T-helper 9 cell (primary cell): Measurements from ENCODE around the gene PGLYRP2.

Experiments
- DNase-seq: peaks from one replicate; pipeline ENCODE4 v3.0.0-alpha.2; 2020

Gene PGLYRP2

GRCh38 chr19:15422296-15423075, 56.8 kb downstream of the PGLYRP2 start:
- no peak for DNase-seq

GRCh38 chr19:15421721-15422260, 57.5 kb downstream of the PGLYRP2 start:
- no peak for DNase-seq

GRCh38 chr19:15421136-15421695, 58.1 kb downstream of the PGLYRP2 start:
- no peak for DNase-seq

DNA sequence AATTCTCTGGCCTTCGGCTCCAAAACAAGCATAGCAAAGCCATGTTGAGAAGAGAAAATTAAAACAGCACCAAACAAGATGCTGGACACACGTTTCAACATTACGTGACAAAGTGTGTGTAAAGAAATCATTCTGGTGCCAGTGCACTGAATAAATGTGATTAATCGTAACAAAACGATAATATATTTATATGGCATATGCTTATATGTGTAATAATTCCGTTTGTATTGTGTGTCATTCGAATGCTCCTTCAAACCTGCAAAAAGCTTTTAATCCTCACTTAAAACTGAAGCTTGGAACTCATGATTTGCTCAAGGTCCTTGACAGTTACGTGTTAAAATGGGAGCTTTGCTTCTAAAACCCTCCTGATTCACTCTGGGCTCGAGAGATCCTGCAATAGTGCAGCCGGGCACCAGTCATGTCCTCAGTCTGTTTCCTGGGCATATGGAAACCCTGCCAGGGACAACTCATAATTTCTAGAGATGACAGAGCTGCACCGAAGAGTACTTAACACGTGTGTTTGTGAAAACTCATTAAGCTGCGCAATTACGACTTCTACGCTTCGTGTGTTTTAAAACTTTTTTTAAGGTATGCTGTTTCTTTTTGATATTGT, 59.8 kb downstream of the PGLYRP2 start:
- no peak for DNase-seq
